Naive thymus-derived CD4-positive, alpha-beta T cell (primary cell): ENCODE measurements around the gene MNX1. TPM values are rescaled to one million over a fixed set of nuclear protein-coding genes. Genes with fewer than 3 reads are reported as not detected.
A peak's percentile ranks its signal among the peaks of the same experiment; 100 is the strongest.

Experiments used
- ATAC-seq: fragments of 150-1000 bp; cut with Tn5 transposase; 2 replicates; pipeline ENCODE4 v1.10.0; 2021; ENCODE audit warnings: mild to moderate bottlenecking, moderate library complexity
- CTCF ChIA-PET: fragments of 350-600 bp; sonication (Branson Sonifier 250); formaldehyde crosslinking; loops from one replicate; lab custom pipeline; 2021; ENCODE audit warnings: antibody characterized with exemption; lab: Charles Lee
- POLR2A ChIA-PET: fragments of 350-600 bp; sonication (Branson Sonifier 250); formaldehyde crosslinking; loops from one replicate; lab custom pipeline; 2021; ENCODE audit warnings: antibody characterized with exemption, inconsistent platforms; lab: Charles Lee
- DNase-seq, 9 donors: peaks; one replicate each; pipeline versions ENCODE4 v3.0.0 to v3.0.0-alpha.2; 2020 to 2022; ENCODE audit warnings: mixed read lengths in 1 of 9
- H3K27ac ChIP-seq: one replicate; pipeline ENCODE4 v1.7.0; 2013; ENCODE audit warnings: mild to moderate bottlenecking, low read depth, low read length, moderate library complexity
- H3K27me3 ChIP-seq, 2 donors: one replicate each; pipeline ENCODE4 v1.7.0; 2013; ENCODE audit warnings: low read length in 2 of 2, mild to moderate bottlenecking in 2 of 2, moderate library complexity in 2 of 2; ENCODE audit not compliant: control insufficient read depth in 2 of 2, insufficient read depth in 2 of 2
- H3K36me3 ChIP-seq, 3 experiments: 1 replicate in 2 of 3; 2 replicates in 1 of 3; pipeline ENCODE4 v1.7.0; 2013; ENCODE audit warnings: low read length in 3 of 3, mild to moderate bottlenecking in 3 of 3, moderate library complexity in 1 of 3; ENCODE audit not compliant: insufficient read depth in 3 of 3, control insufficient read depth in 2 of 3
- H3K4me1 ChIP-seq, 2 donors: one replicate each; pipeline ENCODE4 v1.7.0; 2013; ENCODE audit warnings: low read length in 2 of 2, mild to moderate bottlenecking in 2 of 2, moderate library complexity in 1 of 2; ENCODE audit not compliant: control insufficient read depth in 2 of 2, insufficient read depth in 2 of 2
- H3K4me3 ChIP-seq: 2 replicates; pipeline ENCODE4 v1.7.0; 2013; ENCODE audit warnings: mild to moderate bottlenecking, low read length
- H3K9me3 ChIP-seq, 3 experiments: 1 replicate in 2 of 3; 2 replicates in 1 of 3; pipeline ENCODE4 v1.7.0; 2013; ENCODE audit warnings: low read length in 3 of 3; ENCODE audit not compliant: control insufficient read depth in 2 of 3
- H3K27ac Mint-ChIP-seq, 9 donors: one replicate each; pipeline ENCODE4 v1.8.0; 2020 to 2022; ENCODE audit warnings: mixed read lengths in 9 of 9, mild to moderate bottlenecking in 8 of 9, moderate library complexity in 5 of 9, inconsistent platforms in 2 of 9
- H3K27me3 Mint-ChIP-seq, 5 donors: one replicate each; pipeline ENCODE4 v1.8.0; 2021 to 2022; ENCODE audit warnings: mixed read lengths in 5 of 5, mild to moderate bottlenecking in 1 of 5
- H3K36me3 Mint-ChIP-seq, 5 donors: one replicate each; pipeline ENCODE4 v1.8.0; 2020 to 2022; ENCODE audit warnings: mixed read lengths in 5 of 5, mild to moderate bottlenecking in 3 of 5, inconsistent platforms in 1 of 5
- H3K4me1 Mint-ChIP-seq, 7 donors: one replicate each; pipeline ENCODE4 v1.8.0; 2020 to 2022; ENCODE audit warnings: mixed read lengths in 7 of 7, mild to moderate bottlenecking in 3 of 7, inconsistent platforms in 1 of 7
- H3K4me3 Mint-ChIP-seq, 10 donors: one replicate each; pipeline ENCODE4 v1.8.0; 2020 to 2022; ENCODE audit warnings: mild to moderate bottlenecking in 10 of 10, mixed read lengths in 10 of 10, moderate library complexity in 6 of 10, inconsistent platforms in 2 of 10
- H3K9me3 Mint-ChIP-seq, 11 donors: one replicate each; pipeline ENCODE4 v1.8.0; 2020 to 2022; ENCODE audit warnings: mixed read lengths in 11 of 11, mild to moderate bottlenecking in 4 of 11, inconsistent platforms in 1 of 11, moderate library complexity in 1 of 11
- intact Hi-C, 2 donors: fragments of 100-400 bp; cut with micrococcal nuclease; formaldehyde crosslinking; loops; one replicate each; pipeline ENCODE4 v1.15.1; 2023
- polyA plus RNA-seq, 2 donors: library from polyadenylated mRNA; unstranded; fragments of 300-500 nt; fragmentation: Illumina TruSeq; gene quantifications; one replicate each; pipeline ENCODE4 v1.2.3, GENCODE V29; 2021
- total RNA-seq, 6 experiments: library from RNA in 5 of 6; stranded (reverse) in 5 of 6; gene quantifications; 1 replicate in 5 of 6; 2 replicates in 1 of 6; pipeline ENCODE4 v1.2.3 and lab custom pipeline; 2021 to 2026

The MNX1 gene
- total and polyA plus RNA-seq, 7 experiments from 2014 or later: not detected

DNA sequence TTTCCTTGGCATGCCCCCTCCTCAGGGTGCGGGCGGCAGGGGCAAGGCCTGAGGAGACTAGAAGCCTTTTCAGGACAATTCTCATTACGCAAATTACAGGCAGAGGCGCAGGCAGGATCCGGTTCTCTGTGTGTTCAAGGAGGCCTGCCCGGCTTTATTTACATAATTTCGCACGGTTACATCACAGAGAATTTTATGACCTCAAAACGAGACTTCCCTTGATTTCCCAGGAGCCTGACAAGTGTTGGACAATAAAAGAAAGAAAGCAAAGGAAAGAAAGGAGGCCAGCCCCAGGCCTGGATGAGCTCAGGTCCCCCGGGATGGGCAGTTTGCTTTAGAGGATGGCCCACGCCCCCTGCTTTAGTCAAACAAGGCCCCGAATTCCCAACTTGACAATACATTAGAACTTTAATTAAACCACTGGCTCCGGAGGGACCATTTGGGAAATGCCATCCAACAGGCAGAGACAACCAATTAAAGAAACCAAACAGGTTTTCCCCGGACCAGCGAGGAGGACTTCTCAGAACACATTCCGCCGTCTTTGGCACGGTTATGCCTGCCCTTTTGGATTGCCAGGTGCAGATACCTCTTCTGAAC, 2.9 kb downstream of the MNX1 start:
- no peaks in the 10 kb centered on the region for H3K4me1 ChIP-seq
- H3K4me3 Mint-ChIP-seq: peak overlapping the region in 5 of 10 donors; percentile 4 to 83 (median 41)
- peaks cover 9 to 26% (median 19%) of the 10 kb centered on the region in 7 donors for H3K4me1 Mint-ChIP-seq
- ATAC-seq (no peak), DNase-seq (no peak)
- no peak overlapping the region for H3K27ac Mint-ChIP-seq
- H3K36me3 Mint-ChIP-seq: peaks cover 0 to 3% (median 0%) of the 10 kb centered on the region in 5 donors
- peaks cover 2 to 15% of the 10 kb centered on the region in 2 donors for H3K27me3 ChIP-seq
- POLR2A ChIA-PET: no interaction called here
- CTCF ChIA-PET: no interaction called here
- H3K27ac ChIP-seq: no peak overlapping the region
- no peaks in the 10 kb centered on the region for H3K9me3 ChIP-seq
- no peaks in the 10 kb centered on the region for H3K36me3 ChIP-seq
- H3K9me3 Mint-ChIP-seq: peaks cover 0 to 2% (median 0%) of the 10 kb centered on the region in 11 donors
- intact Hi-C loops: loop anchor here in 1 of 2 donors (5.0 kb wide), 3 partner anchors 680 to 1540 kb away; partner anchors contain the start of gene SHH
- H3K27me3 Mint-ChIP-seq: peaks cover 44 to 75% (median 53%) of the 10 kb centered on the region in 5 donors
- H3K4me3 ChIP-seq: no peak overlapping the region

DNA sequence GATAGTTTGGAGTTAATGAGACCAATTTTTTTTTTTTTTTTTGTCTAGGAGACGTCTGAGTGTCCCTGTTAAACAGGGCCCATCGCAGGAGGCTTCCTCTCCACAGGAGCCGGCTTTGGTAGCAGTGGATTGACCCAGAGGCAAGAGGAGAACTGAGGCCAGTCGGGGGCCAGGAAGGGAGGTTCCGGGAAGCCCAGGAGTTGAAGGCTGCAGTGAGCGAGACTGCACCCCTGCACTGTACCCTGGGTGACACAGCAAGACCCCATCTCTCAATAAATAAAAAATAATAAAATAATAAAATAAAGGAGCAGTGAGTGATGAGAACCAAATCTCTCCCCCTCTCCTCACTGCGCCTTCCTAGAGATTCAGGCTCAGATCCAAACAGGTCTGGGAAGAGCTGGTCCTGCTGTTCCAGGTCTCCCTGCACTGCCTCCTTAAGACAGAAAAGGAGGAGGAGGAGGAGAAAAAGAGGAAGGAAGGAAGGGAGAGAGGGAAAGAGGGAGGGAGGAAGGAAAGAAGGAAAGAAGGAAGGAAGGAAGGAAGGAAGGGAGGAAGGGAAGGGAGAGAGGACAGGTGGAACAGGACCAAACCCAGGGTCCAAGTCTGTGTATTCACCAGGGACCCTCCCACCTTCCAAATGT, 3.5 kb downstream of the MNX1 start:
- POLR2A ChIA-PET: no interaction called here
- ATAC-seq (no peak), DNase-seq (peak in 1 of 9 donors; percentile 6)
- intact Hi-C loops: loop anchor here in 1 of 2 donors (5.0 kb wide), 3 partner anchors 680 to 1540 kb away; partner anchors contain the start of gene SHH
- H3K36me3 Mint-ChIP-seq: peaks cover 0 to 1% (median 0%) of the 10 kb centered on the region in 5 donors
- no peak overlapping the region for H3K27ac Mint-ChIP-seq
- H3K27me3 ChIP-seq: peaks cover 3 to 12% of the 10 kb centered on the region in 2 donors
- no peaks in the 10 kb centered on the region for H3K9me3 ChIP-seq
- no peaks in the 10 kb centered on the region for H3K36me3 ChIP-seq
- H3K4me3 ChIP-seq: no peak overlapping the region
- H3K27ac ChIP-seq: no peak overlapping the region
- peak overlapping the region in 2 of 10 donors; percentile 4 to 41 for H3K4me3 Mint-ChIP-seq
- peaks cover 10 to 26% (median 19%) of the 10 kb centered on the region in 7 donors for H3K4me1 Mint-ChIP-seq
- peaks cover 0 to 4% (median 0%) of the 10 kb centered on the region in 11 donors for H3K9me3 Mint-ChIP-seq
- H3K4me1 ChIP-seq: peaks cover 0 to 3% of the 10 kb centered on the region in 2 donors
- peaks cover 42 to 74% (median 52%) of the 10 kb centered on the region in 5 donors for H3K27me3 Mint-ChIP-seq
- CTCF ChIA-PET: no interaction called here

DNA sequence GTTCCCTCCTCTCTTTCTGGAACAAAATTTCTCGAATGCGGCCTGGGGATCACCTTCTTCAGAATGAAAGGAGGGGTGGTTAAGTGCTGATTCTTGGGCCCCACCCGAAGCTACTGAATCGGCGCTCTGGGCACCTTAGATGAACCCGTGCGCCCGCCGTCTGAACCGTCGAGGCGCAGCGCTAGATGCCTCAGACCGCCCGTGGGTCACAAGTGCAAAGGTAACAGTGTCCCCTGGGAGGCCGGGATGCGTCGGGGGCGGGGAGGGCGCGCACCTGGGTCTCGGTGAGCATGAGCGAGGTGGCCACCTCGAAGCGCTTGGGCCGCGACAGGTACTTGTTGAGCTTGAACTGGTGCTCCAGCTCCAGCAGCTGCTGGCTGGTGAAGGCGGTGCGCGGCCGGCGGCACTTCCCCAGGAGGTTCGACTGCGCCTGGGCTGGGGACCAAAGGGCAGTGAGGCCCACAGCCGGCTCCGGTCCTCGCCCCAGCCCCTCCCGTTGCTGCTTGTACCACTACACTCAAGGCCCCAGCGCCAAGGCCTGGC, 4.2 kb downstream of the MNX1 start:
- no peaks in the 10 kb centered on the region for H3K9me3 ChIP-seq
- Mint-ChIP-seq H3K4me3 (peak overlapping the region in 1 of 10 donors; percentile 10), H3K4me1 (peaks cover 4 to 25% (median 18%) of the 10 kb centered on the region in 7 donors), H3K27me3 (peaks cover 44 to 74% (median 54%) of the 10 kb centered on the region in 5 donors), H3K9me3 (peaks cover 0 to 3% (median 0%) of the 10 kb centered on the region in 11 donors), H3K36me3 (no peaks in the 10 kb centered on the region), H3K27ac (no peak overlapping the region)
- no peak overlapping the region for H3K27ac ChIP-seq
- no peaks in the 10 kb centered on the region for H3K36me3 ChIP-seq
- peak in 1 of 9 donors; percentile 18 for DNase-seq
- intact Hi-C loops: loop anchor here in 1 of 2 donors (5.0 kb wide), 3 partner anchors 681 to 1539 kb away; partner anchors contain the start of gene SHH
- ATAC-seq: no peak
- no peak overlapping the region for H3K4me3 ChIP-seq
- H3K4me1 ChIP-seq: peaks cover 0 to 7% of the 10 kb centered on the region in 2 donors
- H3K27me3 ChIP-seq: peaks cover 7 to 14% of the 10 kb centered on the region in 2 donors
- ChIA-PET POLR2A (no interaction called here), CTCF (no interaction called here)

DNA sequence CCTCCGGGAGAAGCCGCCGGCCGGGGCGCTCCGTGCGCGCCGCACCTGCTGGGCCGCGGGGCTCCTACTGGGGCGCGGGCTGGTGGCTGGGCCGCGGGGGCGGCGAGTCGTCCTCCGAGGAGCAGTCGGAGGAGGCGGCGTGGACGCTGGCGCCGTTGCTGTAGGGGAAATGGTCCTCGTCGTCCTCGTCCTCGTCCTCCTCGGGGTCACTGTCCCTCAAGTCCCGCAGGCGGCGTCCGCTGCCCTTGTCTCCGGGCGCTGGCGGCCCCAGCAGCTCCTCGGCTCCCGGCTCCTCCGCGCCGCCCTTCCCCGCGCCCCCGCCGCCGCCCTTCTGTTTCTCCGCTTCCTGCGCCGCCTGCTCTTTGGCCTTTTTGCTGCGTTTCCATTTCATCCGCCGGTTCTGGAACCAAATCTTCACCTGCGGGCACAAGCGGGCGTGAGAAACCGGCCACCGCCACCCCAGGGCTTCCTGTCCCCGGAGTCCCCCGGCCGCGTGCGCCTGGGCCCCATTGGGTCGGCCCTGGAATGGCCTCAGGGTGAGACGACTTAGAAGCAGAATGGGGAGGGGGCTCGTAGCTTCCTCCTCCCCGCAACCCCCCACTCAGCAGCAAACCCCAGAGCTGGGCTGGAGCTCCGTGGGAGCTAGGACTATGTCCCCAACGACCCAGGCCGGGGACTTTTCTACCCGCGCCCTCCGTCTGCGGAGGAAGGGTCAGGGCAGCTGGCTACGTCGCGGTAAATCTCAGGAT, 4.8 kb downstream of the MNX1 start:
- H3K27me3 Mint-ChIP-seq: peaks cover 50 to 76% (median 60%) of the 10 kb centered on the region in 5 donors
- peaks cover 0 to 3% (median 0%) of the 10 kb centered on the region in 11 donors for H3K9me3 Mint-ChIP-seq
- ChIA-PET POLR2A (no interaction called here), CTCF (no interaction called here)
- H3K36me3 Mint-ChIP-seq: no peaks in the 10 kb centered on the region
- H3K27ac Mint-ChIP-seq: no peak overlapping the region
- DNase-seq (peak in 1 of 9 donors; percentile 25), ATAC-seq (no peak)
- intact Hi-C loops: loop anchor here in 1 of 2 donors (2.0 to 5.0 kb wide), 4 partner anchors 15 to 1538 kb away; partner anchors contain the start of gene SHH
- peak overlapping the region in 1 of 10 donors; percentile 56 for H3K4me3 Mint-ChIP-seq
- Histone ChIP-seq H3K9me3 (no peaks in the 10 kb centered on the region), H3K4me1 (peaks cover 0 to 13% of the 10 kb centered on the region in 2 donors), H3K4me3 (no peak overlapping the region), H3K27ac (no peak overlapping the region), H3K36me3 (no peaks in the 10 kb centered on the region), H3K27me3 (peaks cover 7 to 18% of the 10 kb centered on the region in 2 donors)
- peaks cover 11 to 28% (median 24%) of the 10 kb centered on the region in 7 donors for H3K4me1 Mint-ChIP-seq

DNA sequence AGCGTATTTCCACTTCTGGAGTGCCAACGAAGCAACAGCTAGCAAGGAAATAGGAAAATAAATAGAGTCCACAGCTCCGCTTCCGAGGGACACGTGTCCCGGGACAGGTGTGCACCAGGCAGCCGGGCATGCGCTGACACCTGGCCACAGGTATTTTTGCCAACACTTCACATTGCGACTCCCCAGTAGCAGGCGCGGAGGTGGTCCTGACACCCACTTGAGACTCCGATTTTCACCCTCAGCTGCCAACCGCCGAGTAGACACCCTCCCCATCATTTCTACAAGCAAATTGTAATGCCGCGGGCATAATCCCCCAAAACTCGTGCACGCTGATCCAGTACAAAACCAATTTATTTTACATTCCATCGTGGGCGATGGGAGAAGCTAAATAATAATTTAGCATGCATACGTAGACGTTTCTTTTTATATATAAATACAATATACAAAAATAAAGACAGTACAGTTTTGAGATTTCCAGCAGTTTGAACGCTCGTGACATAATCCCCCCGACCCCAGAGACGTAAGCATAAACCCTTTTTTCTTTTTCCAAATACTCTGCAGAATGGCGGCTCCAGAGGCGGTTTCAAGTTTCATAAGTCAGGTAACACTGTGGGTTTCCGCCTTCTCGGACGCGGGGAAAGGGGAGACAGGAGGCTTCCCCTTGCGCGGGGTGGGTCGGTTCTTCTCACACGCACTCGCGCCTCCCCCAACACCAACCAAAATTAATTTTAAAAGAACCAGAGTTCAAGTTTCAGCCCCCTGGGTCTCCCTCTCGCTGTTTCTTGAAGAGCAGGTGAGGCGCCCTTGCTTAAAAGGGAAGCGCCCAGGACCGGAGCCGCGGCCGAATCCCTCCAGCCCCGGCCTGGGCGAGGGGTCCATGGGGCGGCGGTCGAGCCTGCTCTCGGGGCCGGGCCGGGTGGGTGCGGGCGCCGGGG, 5.7 kb downstream of the MNX1 start:
- ATAC-seq: no peak
- ChIA-PET CTCF (no interaction called here), POLR2A (no interaction called here)
- Mint-ChIP-seq H3K9me3 (peaks cover 0 to 3% (median 0%) of the 10 kb centered on the region in 11 donors), H3K27ac (peak overlapping the region in 1 of 9 donors; percentile 68), H3K4me1 (peaks cover 13 to 31% (median 26%) of the 10 kb centered on the region in 7 donors), H3K27me3 (peaks cover 52 to 80% (median 62%) of the 10 kb centered on the region in 5 donors), H3K4me3 (peak overlapping the region in 7 of 10 donors; percentile 21 to 56 (median 32)), H3K36me3 (no peaks in the 10 kb centered on the region)
- peaks cover 0 to 14% of the 10 kb centered on the region in 2 donors for H3K4me1 ChIP-seq
- no peak overlapping the region for H3K27ac ChIP-seq
- H3K36me3 ChIP-seq: no peaks in the 10 kb centered on the region
- H3K9me3 ChIP-seq: no peaks in the 10 kb centered on the region
- intact Hi-C loops: loop anchor here in 1 of 2 donors (2.0 to 5.0 kb wide), 6 partner anchors 16 to 1627 kb away; partner anchors contain the start of gene SHH
- H3K27me3 ChIP-seq: peaks cover 7 to 19% of the 10 kb centered on the region in 2 donors
- no peak overlapping the region for H3K4me3 ChIP-seq
- DNase-seq: peak in 1 of 9 donors; percentile 21
